ENCODE results near the gene INPP5E.
"Not testable (repeated sequence)": the region's sequence is repeated elsewhere in the genome, so short reads cannot be mapped to it uniquely, and the experiment has no call there.

The INPP5E gene

DNA sequence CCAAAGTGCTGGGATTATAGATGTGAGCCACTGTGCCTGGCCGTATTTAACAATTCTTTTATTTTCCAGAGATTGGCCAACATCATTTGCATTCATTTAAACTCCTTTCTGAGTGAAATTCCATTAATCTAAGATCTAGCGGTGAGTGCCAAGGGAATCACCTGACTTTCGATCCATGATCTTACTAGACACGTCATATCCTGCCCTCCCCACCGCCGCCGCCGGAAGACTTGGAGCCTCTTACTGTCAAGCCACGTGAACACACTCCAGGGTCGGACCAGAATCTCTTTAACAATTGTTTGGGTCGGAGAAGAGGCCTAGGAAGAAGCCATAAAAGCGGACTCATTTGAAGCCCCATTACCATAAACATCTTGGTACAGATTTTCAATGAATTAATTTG, 12.9 kb downstream of the INPP5E start:
- H3K4me3 ChIP-seq (ENCODE audit: control insufficient read depth, low read depth, low read length) = no peak overlapping the region
- DNase-seq (ENCODE audit: low read depth) = no peak
- TF ChIP-seq CTCF (IDR thresholded peaks at IDR 0.05; ENCODE audit: control insufficient read depth, insufficient read depth, low read depth, low read length, missing control alignments) = no peak

DNA sequence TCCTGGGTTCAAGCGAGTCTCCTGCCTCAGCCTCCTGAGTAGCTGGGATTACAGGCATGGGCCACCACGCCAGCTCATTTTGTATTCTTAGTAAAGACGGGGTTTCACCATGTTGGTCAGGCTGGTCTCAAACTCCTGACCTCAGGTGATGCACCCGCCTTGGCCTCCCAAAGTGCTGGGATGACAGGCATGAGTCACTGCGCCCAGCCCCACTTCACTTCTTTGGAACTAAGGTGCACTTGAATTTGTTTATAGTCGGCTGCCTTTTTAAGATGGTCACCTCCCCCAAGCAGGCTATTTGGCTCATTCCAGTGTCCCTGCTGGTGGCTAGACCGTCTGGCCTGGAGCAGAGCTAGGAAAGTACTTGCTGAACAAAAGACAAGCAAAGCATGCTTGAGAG, 14.3 kb downstream of the INPP5E start:
- not testable (repeated sequence) for DNase-seq (ENCODE audit: low read depth); H3K4me3 ChIP-seq (ENCODE audit: control insufficient read depth, low read depth, low read length)

DNA sequence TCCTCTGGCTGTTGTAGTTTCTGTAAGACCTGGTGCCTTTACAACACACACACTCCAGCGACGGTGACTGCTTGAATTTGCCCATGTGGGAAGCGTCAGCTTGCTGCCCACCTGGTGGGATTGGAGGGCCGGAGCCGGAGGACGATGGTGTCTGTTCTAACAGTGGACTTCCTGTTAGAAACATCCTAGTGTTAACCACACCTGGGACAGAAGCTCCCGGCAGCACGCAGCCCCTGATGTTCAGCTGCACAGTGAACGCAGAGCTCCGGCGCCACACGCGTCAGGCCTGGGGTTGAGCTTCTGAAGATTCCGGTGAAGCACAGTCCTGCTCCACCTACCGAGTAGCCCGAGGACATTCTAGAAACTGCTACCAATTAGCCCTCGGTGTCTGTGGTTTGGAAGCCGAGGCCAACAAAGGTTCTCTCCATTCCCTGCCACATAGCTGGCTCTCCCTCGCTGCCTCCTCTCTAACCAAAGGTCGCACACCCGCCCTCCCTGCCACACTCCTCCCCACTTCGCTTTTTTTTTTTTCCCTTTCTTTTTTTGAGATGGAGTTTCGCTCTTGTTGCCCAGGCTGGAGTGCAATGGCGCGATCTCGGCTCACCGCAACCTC, 14.8 kb downstream of the INPP5E start:
- TF ChIP-seq CTCF (IDR thresholded peaks at IDR 0.05; ENCODE audit: control insufficient read depth, insufficient read depth, low read depth, low read length, missing control alignments) = no peak
- DNase-seq (ENCODE audit: low read depth) = no peak
- H3K4me3 ChIP-seq (ENCODE audit: control insufficient read depth, low read depth, low read length) = no peak overlapping the region

- DNase-seq (ENCODE audit: low read depth) = no peak
- H3K4me3 ChIP-seq (ENCODE audit: control insufficient read depth, low read depth, low read length) = no peak overlapping the region
- no peak for TF ChIP-seq CTCF (IDR thresholded peaks at IDR 0.05; ENCODE audit: control insufficient read depth, insufficient read depth, low read depth, low read length, missing control alignments)
Observed at GRCh38 chr9:136423432-136424146, 16.1 kb downstream of the INPP5E start.

GRCh38 chr9:136422876-136423275, 16.8 kb downstream of the INPP5E start:
- DNase-seq (ENCODE audit: low read depth) = no peak
- no peak for TF ChIP-seq CTCF (IDR thresholded peaks at IDR 0.05; ENCODE audit: control insufficient read depth, insufficient read depth, low read depth, low read length, missing control alignments)
- H3K4me3 ChIP-seq (ENCODE audit: control insufficient read depth, low read depth, low read length) = no peak overlapping the region

GRCh38 chr9:136421791-136422190, 17.9 kb downstream of the INPP5E start:
- TF ChIP-seq CTCF (IDR thresholded peaks at IDR 0.05; ENCODE audit: control insufficient read depth, insufficient read depth, low read depth, low read length, missing control alignments) = no peak
- no peak for DNase-seq (ENCODE audit: low read depth)
- H3K4me3 ChIP-seq (ENCODE audit: control insufficient read depth, low read depth, low read length) = no peak overlapping the region

DNA sequence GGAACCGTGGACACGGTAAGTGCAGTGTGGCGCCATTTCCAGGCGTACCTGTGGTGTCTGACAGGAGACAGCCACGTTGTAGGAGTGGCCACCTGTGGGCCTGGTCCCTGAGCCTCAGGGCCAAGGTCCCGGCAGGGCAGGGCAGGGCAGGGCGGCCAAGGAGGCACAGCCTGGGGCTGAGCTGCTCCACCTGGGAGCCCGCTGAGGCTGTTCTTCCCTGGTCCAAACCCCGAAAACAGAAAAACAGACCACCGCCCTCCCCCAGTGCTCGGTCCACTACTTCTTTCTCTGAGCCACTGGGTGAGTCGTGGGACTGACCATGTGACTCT, 20.6 kb downstream of the INPP5E start:
- H3K4me3 ChIP-seq (ENCODE audit: control insufficient read depth, low read depth, low read length) = no peak overlapping the region
- no peak for DNase-seq (ENCODE audit: low read depth)
- no peak for TF ChIP-seq CTCF (IDR thresholded peaks at IDR 0.05; ENCODE audit: control insufficient read depth, insufficient read depth, low read depth, low read length, missing control alignments)

Measured in AG09309 (cell line).